Osteocyte (in vitro differentiated cells): ENCODE data around the gene CAMK2G. TPM values are rescaled to one million over a fixed set of nuclear protein-coding genes. Genes with fewer than 3 reads are reported as not detected.

Experiments
- DNase-seq: peaks from one replicate; pipeline ENCODE4 v3.0.0; 2021; ENCODE audit warnings: mixed read lengths; ENCODE audit not compliant: unreplicated experiment; ENCODE audit errors: extremely low spot score
- H3K27ac Mint-ChIP-seq: one replicate; pipeline ENCODE4 v1.8.0; 2021; ENCODE audit warnings: mild to moderate bottlenecking, mixed read lengths; ENCODE audit not compliant: unreplicated experiment
- H3K27me3 Mint-ChIP-seq: one replicate; pipeline ENCODE4 v1.8.0; 2021; ENCODE audit warnings: mixed read lengths; ENCODE audit not compliant: unreplicated experiment
- H3K36me3 Mint-ChIP-seq: one replicate; pipeline ENCODE4 v1.8.0; 2021; ENCODE audit warnings: mixed read lengths; ENCODE audit not compliant: unreplicated experiment
- H3K4me1 Mint-ChIP-seq: one replicate; pipeline ENCODE4 v1.8.0; 2021; ENCODE audit warnings: mixed read lengths; ENCODE audit not compliant: unreplicated experiment
- H3K4me3 Mint-ChIP-seq: one replicate; pipeline ENCODE4 v1.8.0; 2021; ENCODE audit warnings: mild to moderate bottlenecking, moderate library complexity, mixed read lengths; ENCODE audit not compliant: unreplicated experiment
- H3K9me3 Mint-ChIP-seq: one replicate; pipeline ENCODE4 v1.8.0; 2021; ENCODE audit warnings: mixed read lengths; ENCODE audit not compliant: unreplicated experiment
- total RNA-seq: library from RNA; stranded (reverse); gene quantifications from 2 replicates; pipeline ENCODE4 v1.2.1, GENCODE V29; 2021
- TF ChIP-seq, protein P1 (sequence below): fragments of 200-600 bp; sonication (generic); IDR thresholded peaks from 2 replicates; pipeline ENCODE4 v1.5.0; 2021; ENCODE audit warnings: antibody characterized with exemption, mild to moderate bottlenecking, moderate library complexity

Gene CAMK2G
- total RNA-seq, 1 donor from 2014 or later = 37.6 TPM

GRCh38 chr10:73850863-73851461 is 23.4 kb downstream of the CAMK2G start:
- Mint-ChIP-seq H3K27ac (peak overlapping the region; percentile 85), H3K9me3 (no peaks in the 10 kb centered on the region), H3K4me3 (peak overlapping the region; percentile 3), H3K36me3 (peaks cover 28% of the 10 kb centered on the region), H3K27me3 (no peaks in the 10 kb centered on the region), H3K4me1 (peaks cover 48% of the 10 kb centered on the region)
- TF ChIP-seq, protein P1, sequence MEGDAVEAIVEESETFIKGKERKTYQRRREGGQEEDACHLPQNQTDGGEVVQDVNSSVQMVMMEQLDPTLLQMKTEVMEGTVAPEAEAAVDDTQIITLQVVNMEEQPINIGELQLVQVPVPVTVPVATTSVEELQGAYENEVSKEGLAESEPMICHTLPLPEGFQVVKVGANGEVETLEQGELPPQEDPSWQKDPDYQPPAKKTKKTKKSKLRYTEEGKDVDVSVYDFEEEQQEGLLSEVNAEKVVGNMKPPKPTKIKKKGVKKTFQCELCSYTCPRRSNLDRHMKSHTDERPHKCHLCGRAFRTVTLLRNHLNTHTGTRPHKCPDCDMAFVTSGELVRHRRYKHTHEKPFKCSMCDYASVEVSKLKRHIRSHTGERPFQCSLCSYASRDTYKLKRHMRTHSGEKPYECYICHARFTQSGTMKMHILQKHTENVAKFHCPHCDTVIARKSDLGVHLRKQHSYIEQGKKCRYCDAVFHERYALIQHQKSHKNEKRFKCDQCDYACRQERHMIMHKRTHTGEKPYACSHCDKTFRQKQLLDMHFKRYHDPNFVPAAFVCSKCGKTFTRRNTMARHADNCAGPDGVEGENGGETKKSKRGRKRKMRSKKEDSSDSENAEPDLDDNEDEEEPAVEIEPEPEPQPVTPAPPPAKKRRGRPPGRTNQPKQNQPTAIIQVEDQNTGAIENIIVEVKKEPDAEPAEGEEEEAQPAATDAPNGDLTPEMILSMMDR = no peak
- DNase-seq = peak; percentile 91

DNA sequence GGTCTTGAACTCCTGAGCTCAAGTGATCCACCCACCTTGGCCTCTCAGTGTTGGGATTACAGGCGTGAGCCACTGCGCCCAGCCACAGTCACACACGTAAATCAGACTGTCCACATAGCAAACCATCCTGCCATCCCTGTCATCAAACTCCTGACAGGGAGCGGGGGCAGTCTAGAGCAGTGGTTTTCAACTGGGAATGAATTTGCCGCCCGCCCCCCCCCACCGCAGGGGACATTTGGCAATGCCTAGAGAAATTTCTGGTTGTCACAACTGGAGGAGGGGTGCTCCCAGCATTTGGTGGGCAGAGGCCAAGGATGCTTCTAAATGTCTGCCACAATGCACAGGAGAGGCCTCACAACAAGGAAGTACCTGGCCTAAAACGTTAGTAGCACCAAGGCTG is 24.1 kb downstream of the CAMK2G start:
- Mint-ChIP-seq H3K4me1 (peaks cover 45% of the 10 kb centered on the region), H3K9me3 (no peaks in the 10 kb centered on the region), H3K27me3 (no peaks in the 10 kb centered on the region), H3K27ac (peak overlapping the region; percentile 85), H3K36me3 (peaks cover 32% of the 10 kb centered on the region), H3K4me3 (no peak overlapping the region)
- no peak for DNase-seq
- TF ChIP-seq, protein P1 = no peak

GRCh38 chr10:73848821-73849489 is 25.4 kb downstream of the CAMK2G start:
- TF ChIP-seq, protein P1 = peak; percentile 99
- peak overlapping the region; percentile 12 for H3K27ac Mint-ChIP-seq
- no peak overlapping the region for H3K4me3 Mint-ChIP-seq
- peaks cover 45% of the 10 kb centered on the region for H3K4me1 Mint-ChIP-seq
- peaks cover 32% of the 10 kb centered on the region for H3K36me3 Mint-ChIP-seq
- no peaks in the 10 kb centered on the region for H3K27me3 Mint-ChIP-seq
- H3K9me3 Mint-ChIP-seq = no peaks in the 10 kb centered on the region
- peak; percentile 94 for DNase-seq

DNA sequence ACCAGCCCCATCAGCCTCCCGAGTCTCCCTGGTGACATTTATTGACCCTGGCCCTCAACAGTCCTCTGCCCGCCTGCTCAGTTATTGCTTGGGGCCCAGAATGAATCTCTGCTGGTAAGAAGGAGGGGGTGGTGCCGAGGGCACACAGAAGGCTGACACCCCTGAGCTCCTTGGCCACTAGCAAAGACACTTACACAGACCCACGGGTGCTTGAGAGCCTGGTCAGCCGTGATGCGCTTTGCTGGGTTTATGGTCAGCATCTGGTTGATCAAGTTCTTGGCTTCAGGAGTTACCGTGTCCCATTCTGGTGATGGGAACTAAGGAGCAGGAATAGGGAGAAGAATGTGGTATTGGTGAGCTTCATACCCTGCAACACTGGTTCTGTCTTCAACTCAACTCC is 27.3 kb downstream of the CAMK2G start:
- DNase-seq = no peak
- Mint-ChIP-seq H3K27me3 (no peaks in the 10 kb centered on the region), H3K4me1 (peaks cover 30% of the 10 kb centered on the region), H3K4me3 (no peak overlapping the region), H3K27ac (no peak overlapping the region), H3K9me3 (no peaks in the 10 kb centered on the region), H3K36me3 (peaks cover 34% of the 10 kb centered on the region)
- TF ChIP-seq, protein P1 = no peak

GRCh38 chr10:73843261-73843660 is 31.1 kb downstream of the CAMK2G start:
- no peak for DNase-seq
- H3K4me3 Mint-ChIP-seq = no peak overlapping the region
- H3K36me3 Mint-ChIP-seq = peaks cover 47% of the 10 kb centered on the region
- H3K4me1 Mint-ChIP-seq = no peaks in the 10 kb centered on the region
- TF ChIP-seq, protein P1 = no peak
- H3K9me3 Mint-ChIP-seq = no peaks in the 10 kb centered on the region
- no peak overlapping the region for H3K27ac Mint-ChIP-seq
- no peaks in the 10 kb centered on the region for H3K27me3 Mint-ChIP-seq
